GM18868 (cell line): ENCODE results near the gene NKX2-2.
"Not testable (repeated sequence)": the region's sequence is repeated elsewhere in the genome, so short reads cannot be mapped to it uniquely, and the experiment has no call there.

ENCODE experiments used
- ATAC-seq: cut with Tn5 transposase; IDR thresholded peaks from one replicate; pipeline ENCODE4 v1.9.1; 2021; ENCODE audit warnings: mild to moderate bottlenecking, moderate library complexity; ENCODE audit not compliant: unreplicated experiment

Gene NKX2-2

GRCh38 chr20:21509597-21510371 lies 4.1 kb downstream of the NKX2-2 start:
- ATAC-seq = no peak

GRCh38 chr20:21509079-21509596 lies 4.7 kb downstream of the NKX2-2 start:
- no peak for ATAC-seq

GRCh38 chr20:21508230-21509078 lies 5.4 kb downstream of the NKX2-2 start:
- ATAC-seq = no peak

- ATAC-seq = no peak
Observed at GRCh38 chr20:21507400-21508229, 6.2 kb downstream of the NKX2-2 start.

- peak; percentile 39 for ATAC-seq
Observed at GRCh38 chr20:21505810-21506530, 7.9 kb downstream of the NKX2-2 start.

- peak; percentile 44 for ATAC-seq
Observed at GRCh38 chr20:21505161-21505809, 8.6 kb downstream of the NKX2-2 start.

- no peak for ATAC-seq
Observed at GRCh38 chr20:21504323-21504722, 9.5 kb downstream of the NKX2-2 start.

GRCh38 chr20:21503345-21503744 lies 10.5 kb downstream of the NKX2-2 start:
- peak; percentile 90 for ATAC-seq

- no peak for ATAC-seq
Observed at GRCh38 chr20:21501184-21501583, 12.7 kb downstream of the NKX2-2 start.

- ATAC-seq = no peak
Observed at GRCh38 chr20:21500599-21500998, 13.3 kb downstream of the NKX2-2 start.

- no peak for ATAC-seq
Observed at GRCh38 chr20:21499641-21500040, 14.2 kb downstream of the NKX2-2 start.

- ATAC-seq = no peak
Observed at GRCh38 chr20:21498635-21499034, 15.2 kb downstream of the NKX2-2 start.

GRCh38 chr20:21498195-21498594 lies 15.7 kb downstream of the NKX2-2 start:
- no peak for ATAC-seq

GRCh38 chr20:21496452-21496851 lies 17.4 kb downstream of the NKX2-2 start:
- no peak for ATAC-seq

GRCh38 chr20:21493049-21493448 lies 20.8 kb downstream of the NKX2-2 start:
- ATAC-seq = no peak

GRCh38 chr20:21490105-21490504 lies 23.8 kb downstream of the NKX2-2 start:
- no peak for ATAC-seq

- ATAC-seq = not testable (repeated sequence)
Observed at GRCh38 chr20:21480144-21480543, 33.7 kb downstream of the NKX2-2 start.

- ATAC-seq = no peak
Observed at GRCh38 chr20:21465799-21466198, 48.1 kb downstream of the NKX2-2 start.

- no peak for ATAC-seq
Observed at GRCh38 chr20:21464916-21465315, 48.9 kb downstream of the NKX2-2 start.
